Astrocyte of the cerebellum (primary cell): ENCODE results near the gene AVPR1B.
"Not testable (repeated sequence)": the region's sequence is repeated elsewhere in the genome, so short reads cannot be mapped to it uniquely, and the experiment has no call there.

ENCODE experiments used
- DNase-seq: peaks from one replicate; pipeline ENCODE4 v3.0.0-alpha.2; 2011; ENCODE audit warnings: low read depth
- H3K4me3 ChIP-seq: 2 replicates; pipeline ENCODE4 v1.5.1; 2011; ENCODE audit warnings: mild to moderate bottlenecking, low read depth, low read length, moderate library complexity
- CTCF ChIP-seq: IDR thresholded peaks from 2 replicates; pipeline ENCODE4 v1.5.1; 2012; ENCODE audit warnings: low read length, low read depth, moderate library complexity, mild to moderate bottlenecking; ENCODE audit errors: missing control alignments
- in situ Hi-C: cut with HindIII; loops from 2 replicates; pipeline ENCODE4 v1.10.0; 2017; ENCODE audit warnings: low sequenced_read_pairs

The AVPR1B gene

GRCh38 chr1:206067486-206068227, 49.5 kb downstream of the AVPR1B start:
- no peak for TF ChIP-seq CTCF
- in situ Hi-C loops = no loop called here
- no peak for DNase-seq
- no peak overlapping the region for H3K4me3 ChIP-seq

DNA sequence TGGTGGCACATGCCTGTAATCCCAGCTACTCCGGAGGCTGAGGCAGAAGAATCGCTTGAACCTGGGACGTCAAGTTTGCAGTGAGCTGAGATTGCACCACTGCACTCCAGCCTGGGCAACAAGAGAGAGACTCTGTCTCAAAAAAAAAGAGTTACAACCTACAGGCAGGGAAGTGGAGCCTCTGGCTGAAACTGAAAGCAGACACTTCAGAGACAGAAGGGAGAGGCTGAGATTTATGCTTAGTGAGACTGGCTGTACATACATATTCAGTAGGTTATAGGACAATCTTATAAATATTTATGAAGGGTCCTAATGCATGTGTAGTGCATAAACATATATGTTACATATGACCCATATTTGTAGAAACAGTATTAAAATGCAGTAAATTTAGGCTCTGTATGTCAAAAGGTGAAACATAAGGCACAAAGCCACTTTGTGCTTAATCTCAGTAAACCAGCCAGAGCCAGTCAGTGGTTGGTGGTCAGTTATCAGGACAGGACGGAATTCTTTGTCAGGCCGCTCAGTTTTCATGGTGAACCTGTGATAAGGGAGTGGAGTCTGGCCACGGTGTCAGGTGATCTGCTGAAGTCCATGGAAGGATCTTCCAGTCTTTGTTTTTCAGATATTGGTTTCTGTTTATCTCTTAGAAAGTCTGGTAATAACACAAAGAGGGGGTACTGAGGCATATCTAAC, 50.6 kb downstream of the AVPR1B start:
- H3K4me3 ChIP-seq = no peak overlapping the region
- DNase-seq = no peak
- in situ Hi-C loops = no loop called here
- TF ChIP-seq CTCF = no peak

DNA sequence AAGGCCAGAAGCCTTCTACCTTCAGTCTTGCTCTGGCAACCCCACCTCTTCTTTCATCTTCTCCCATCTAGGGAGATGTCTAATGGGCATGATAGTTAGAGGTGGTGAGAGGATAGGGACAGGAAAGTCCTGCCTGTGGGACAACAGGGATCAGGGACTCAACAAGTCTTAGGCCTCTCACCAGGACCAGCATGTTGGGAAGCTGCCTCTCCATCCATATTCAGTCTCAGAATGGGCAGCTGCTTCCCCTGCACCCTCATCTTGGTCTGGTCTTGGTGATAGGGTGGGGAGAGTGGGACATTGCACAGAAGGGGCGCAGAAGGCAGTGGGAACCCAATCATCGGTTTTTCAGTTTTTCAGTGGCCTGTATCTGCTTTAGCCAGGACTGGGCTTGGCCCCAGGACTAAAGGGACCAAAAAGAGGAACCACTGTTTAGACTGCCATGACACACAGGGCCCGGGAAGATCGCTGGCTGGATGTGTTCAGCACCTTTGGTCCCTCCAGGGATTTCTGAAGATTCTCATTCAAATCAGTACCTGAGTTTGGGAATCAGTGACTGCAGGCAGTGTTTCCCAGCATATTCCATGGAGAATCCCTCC, 51.5 kb downstream of the AVPR1B start:
- H3K4me3 ChIP-seq = no peak overlapping the region
- in situ Hi-C loops = no loop called here
- no peak for TF ChIP-seq CTCF
- DNase-seq = no peak

- DNase-seq, in situ Hi-C loops, H3K4me3 ChIP-seq: not testable (repeated sequence)
Measured at GRCh38 chr1:206064501-206064900, 52.7 kb downstream of the AVPR1B start.

DNA sequence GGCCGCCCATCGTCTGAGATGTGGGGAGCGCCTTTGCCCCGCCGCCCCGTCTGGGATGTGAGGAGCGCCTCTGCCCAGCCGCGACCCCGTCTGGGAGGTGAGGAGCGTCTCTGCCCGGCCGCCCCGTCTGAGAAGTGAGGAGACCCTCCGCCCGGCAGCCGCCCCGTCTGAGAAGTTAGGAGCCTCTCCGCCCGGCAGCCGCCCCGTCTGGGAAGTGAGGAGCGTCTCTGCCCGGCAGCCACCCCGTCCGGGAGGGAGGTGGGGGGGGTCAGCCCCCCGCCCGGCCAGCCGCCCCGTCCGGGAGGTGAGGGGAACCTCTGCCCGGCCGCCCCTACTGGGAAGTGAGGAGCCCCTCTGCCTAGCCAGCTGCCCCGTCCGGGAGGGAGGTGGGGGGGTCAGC, 53.2 kb downstream of the AVPR1B start:
- DNase-seq, in situ Hi-C loops, H3K4me3 ChIP-seq: not testable (repeated sequence)

DNA sequence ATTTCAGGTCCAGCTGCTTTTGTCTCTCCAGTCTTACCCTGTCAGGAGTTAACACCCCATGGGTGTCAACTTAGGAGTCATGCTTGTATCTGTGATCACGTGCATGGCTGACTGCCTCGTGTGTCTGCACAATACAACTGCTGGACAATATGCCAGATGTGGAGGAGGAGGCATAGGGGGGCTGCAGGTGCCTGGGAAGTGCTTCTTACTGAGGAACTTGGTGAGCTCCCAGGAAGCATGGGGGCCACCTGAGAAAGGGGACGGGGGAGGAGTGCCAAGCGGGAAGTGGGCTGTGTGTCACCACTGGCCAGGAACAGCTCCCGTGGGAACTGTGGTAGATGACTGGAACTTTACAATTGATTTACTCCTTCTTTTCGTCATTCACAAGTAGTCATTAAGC, 54.7 kb downstream of the AVPR1B start:
- H3K4me3 ChIP-seq = no peak overlapping the region
- in situ Hi-C loops = no loop called here
- no peak for DNase-seq
- no peak for TF ChIP-seq CTCF

DNA sequence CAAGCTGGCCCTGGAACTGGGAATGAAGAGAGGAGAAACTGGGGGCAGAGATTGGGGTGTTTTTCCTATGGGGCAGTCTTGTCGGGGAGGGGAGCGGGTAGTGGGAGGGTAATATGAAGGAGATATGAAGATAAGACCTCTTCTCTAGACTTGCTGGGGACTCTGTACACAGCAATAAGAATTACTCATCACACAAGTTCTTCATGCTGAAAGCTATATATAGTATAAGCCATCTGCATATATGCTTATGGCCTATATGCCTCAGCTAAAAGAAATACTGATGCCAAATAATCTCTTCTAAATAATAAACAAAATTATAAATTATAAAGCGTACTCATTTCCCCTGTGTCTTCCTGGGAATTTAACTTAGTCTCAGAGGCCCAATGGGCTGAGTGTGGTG, 56.3 kb downstream of the AVPR1B start:
- in situ Hi-C loops = no loop called here
- DNase-seq = no peak
- TF ChIP-seq CTCF = no peak
- no peak overlapping the region for H3K4me3 ChIP-seq
